H9 (cell line): ENCODE results near the gene POC1B. TPM values are rescaled to one million over a fixed set of nuclear protein-coding genes. Genes with fewer than 3 reads are reported as not detected.

Experiments
- DNase-seq: peaks from one replicate; pipeline ENCODE4 v3.0.0-alpha.2; 2017
- H2AFZ ChIP-seq: one replicate; pipeline ENCODE4 v1.6.1; 2013; ENCODE audit warnings: mild to moderate bottlenecking, low read length, control low read depth, moderate library complexity
- H2AK5ac ChIP-seq: 2 replicates; pipeline ENCODE4 v1.6.1; 2013; ENCODE audit warnings: low read length, control low read depth, mixed read lengths; ENCODE audit not compliant: insufficient read length
- H2BK120ac ChIP-seq: one replicate; pipeline ENCODE4 v1.6.1; 2013; ENCODE audit warnings: low read depth, mild to moderate bottlenecking, low read length, control low read depth, inconsistent platforms; ENCODE audit not compliant: poor library complexity, severe bottlenecking
- H2BK12ac ChIP-seq: 2 replicates; pipeline ENCODE4 v1.6.1; 2013; ENCODE audit warnings: low read length, control low read depth, mixed read lengths, low read depth; ENCODE audit not compliant: insufficient read length
- H2BK15ac ChIP-seq: 2 replicates; pipeline ENCODE4 v1.6.1; 2013; ENCODE audit warnings: low read depth, low read length, control low read depth
- H2BK20ac ChIP-seq: one replicate; pipeline ENCODE4 v1.6.1; 2013; ENCODE audit warnings: low read depth, mild to moderate bottlenecking, low read length, control low read depth, inconsistent platforms; ENCODE audit not compliant: poor library complexity, severe bottlenecking
- H2BK5ac ChIP-seq: 2 replicates; pipeline ENCODE4 v1.6.1; 2013; ENCODE audit warnings: low read length, control low read depth, mixed read lengths; ENCODE audit not compliant: insufficient read length
- H3K14ac ChIP-seq: 2 replicates; pipeline ENCODE4 v1.6.1; 2013; ENCODE audit warnings: low read length, control low read depth; ENCODE audit not compliant: insufficient read depth
- H3K18ac ChIP-seq: 2 replicates; pipeline ENCODE4 v1.6.1; 2013; ENCODE audit warnings: low read depth, mild to moderate bottlenecking, mixed read lengths, low read length, control low read depth; ENCODE audit not compliant: insufficient read length
- H3K23ac ChIP-seq: 2 replicates; pipeline ENCODE4 v1.6.1; 2013; ENCODE audit warnings: low read length, control low read depth, mixed read lengths, low read depth; ENCODE audit not compliant: insufficient read length
- H3K23me2 ChIP-seq: 2 replicates; pipeline ENCODE4 v1.6.1; 2013; ENCODE audit warnings: low read depth, mild to moderate bottlenecking, mixed read lengths, low read length, control low read depth; ENCODE audit not compliant: insufficient read length, poor library complexity, severe bottlenecking
- H3K27ac ChIP-seq: 2 replicates; pipeline ENCODE4 v1.5.1; 2013; ENCODE audit warnings: low read length, control low read depth, mixed read lengths, low read depth; ENCODE audit not compliant: insufficient read length
- H3K27me3 ChIP-seq: 2 replicates; pipeline ENCODE4 v1.6.1; 2013; ENCODE audit warnings: low read length, control low read depth, inconsistent platforms; ENCODE audit not compliant: insufficient read depth
- H3K4ac ChIP-seq: 2 replicates; pipeline ENCODE4 v1.6.1; 2013; ENCODE audit warnings: low read depth, mild to moderate bottlenecking, control low read depth, inconsistent platforms, low read length, moderate library complexity
- H3K4me1 ChIP-seq: 2 replicates; pipeline ENCODE4 v1.6.1; 2013; ENCODE audit warnings: low read length, control low read depth, inconsistent platforms; ENCODE audit not compliant: insufficient read depth
- H3K4me2 ChIP-seq: 2 replicates; pipeline ENCODE4 v1.6.1; 2013; ENCODE audit warnings: low read length, control low read depth, mixed read lengths; ENCODE audit not compliant: insufficient read length, insufficient read depth
- H3K56ac ChIP-seq: 2 replicates; pipeline ENCODE4 v1.6.1; 2013; ENCODE audit warnings: low read depth, mild to moderate bottlenecking, mixed read lengths, low read length, control low read depth; ENCODE audit not compliant: insufficient read length
- H3K79me1 ChIP-seq: 2 replicates; pipeline ENCODE4 v1.6.1; 2013; ENCODE audit warnings: low read depth, mild to moderate bottlenecking, moderate library complexity, low read length, control low read depth, inconsistent platforms; ENCODE audit not compliant: insufficient read depth, poor library complexity, severe bottlenecking
- H3K79me2 ChIP-seq: 2 replicates; pipeline ENCODE4 v1.6.1; 2013; ENCODE audit warnings: low read length, control low read depth, inconsistent platforms; ENCODE audit not compliant: insufficient read depth
- H3K9ac ChIP-seq: 2 replicates; pipeline ENCODE4 v1.6.1; 2013; ENCODE audit warnings: low read length, control low read depth, mixed read lengths; ENCODE audit not compliant: insufficient read length; ENCODE audit errors: extremely low read depth
- H3K9me3 ChIP-seq: one replicate; pipeline ENCODE4 v1.6.1; 2013; ENCODE audit warnings: low read depth, low read length, inconsistent platforms; ENCODE audit not compliant: control insufficient read depth
- H3T11ph ChIP-seq: one replicate; pipeline ENCODE4 v1.6.1; 2013; ENCODE audit warnings: mild to moderate bottlenecking, low read length, control low read depth, inconsistent platforms
- H4K20me1 ChIP-seq: one replicate; pipeline ENCODE4 v1.6.1; 2013; ENCODE audit not compliant: control insufficient read depth, insufficient read length, insufficient read depth
- H4K5ac ChIP-seq: 2 replicates; pipeline ENCODE4 v1.6.1; 2013; ENCODE audit warnings: low read depth, mild to moderate bottlenecking, mixed read lengths, low read length, control low read depth; ENCODE audit not compliant: insufficient read length
- H4K8ac ChIP-seq: replicated peaks from 2 replicates; pipeline ENCODE4 v1.6.1; 2013; ENCODE audit warnings: low read length, control low read depth, mixed read lengths, low read depth; ENCODE audit not compliant: insufficient read length
- H4K91ac ChIP-seq: 2 replicates; pipeline ENCODE4 v1.6.1; 2013; ENCODE audit warnings: low read depth, mild to moderate bottlenecking, moderate library complexity, mixed read lengths, low read length, control low read depth; ENCODE audit not compliant: insufficient read length
- H3K27ac Mint-ChIP-seq, 3 experiments: 2 replicates in 2 of 3; 3 replicates in 1 of 3; pipeline ENCODE4 v1.8.0; 2020 to 2021; ENCODE audit warnings: mixed read lengths in 3 of 3, mild to moderate bottlenecking in 1 of 3, moderate library complexity in 1 of 3
- H3K27me3 Mint-ChIP-seq: 2 replicates; pipeline ENCODE4 v1.8.0; 2021; ENCODE audit warnings: low read depth, mild to moderate bottlenecking, moderate library complexity, mixed read lengths
- H3K36me3 Mint-ChIP-seq, 3 experiments: 2 replicates in 2 of 3; 3 replicates in 1 of 3; pipeline ENCODE4 v1.8.0; 2020 to 2021; ENCODE audit warnings: low read depth in 3 of 3, mixed read lengths in 3 of 3; ENCODE audit not compliant: insufficient read depth in 1 of 3
- H3K4me1 Mint-ChIP-seq, 2 experiments: 2 replicates each; pipeline ENCODE4 v1.8.0; 2020; ENCODE audit warnings: mixed read lengths in 2 of 2
- H3K4me3 Mint-ChIP-seq, 2 experiments: 2 replicates in 1 of 2; 3 replicates in 1 of 2; pipeline ENCODE4 v1.8.0; 2020 to 2021; ENCODE audit warnings: mild to moderate bottlenecking in 2 of 2, mixed read lengths in 2 of 2, moderate library complexity in 1 of 2
- H3K9me3 Mint-ChIP-seq, 2 experiments: 2 replicates in 1 of 2; 3 replicates in 1 of 2; pipeline ENCODE4 v1.8.0; 2020; ENCODE audit warnings: mild to moderate bottlenecking in 2 of 2, mixed read lengths in 2 of 2, moderate library complexity in 1 of 2
- CTCF ChIP-seq: fragments of 200-600 bp; sonication (generic); conservative IDR thresholded peaks from 3 replicates; pipeline ENCODE4 v1.8.0; 2021; ENCODE audit warnings: antibody characterized with exemption, mild to moderate bottlenecking
- WGBS: extraction: QIAGEN DNeasy Blood & Tissue Kit; methylation state at CpG from one replicate; pipeline ENCODE4 v1.1.7; 2013; ENCODE audit warnings: missing lambda C conversion rate, low lambda C conversion rate, mixed read lengths; ENCODE audit not compliant: insufficient read length; ENCODE audit errors: extremely low coverage; 5-methylcytosine and 5-hydroxymethylcytosine counted together
- total RNA-seq: library from RNA; stranded (reverse); gene quantifications from 2 replicates; pipeline ENCODE4 v1.2.1, GENCODE V29; 2021

Gene POC1B
- total RNA-seq, 1 experiment from 2014 or later = 12.5 TPM

- no peak overlapping the region for H2BK20ac ChIP-seq
- no peak overlapping the region for H3K9ac ChIP-seq
- Mint-ChIP-seq H3K36me3 (no peaks in the 10 kb centered on the region; a peak in 2 of 7 replicates), H3K27ac (no peak overlapping the region), H3K9me3 (peaks cover 4 to 8% of the 10 kb centered on the region in 2 experiments; a peak in 1 of 5 replicates), H3K27me3 (peaks cover 2% of the 10 kb centered on the region; the same call in 1 of the 2 replicates), H3K4me3 (no peak overlapping the region), H3K4me1 (0 out of 4 replicates have a peak, but pooled peaks cover 0 to 3% of the 10 kb centered on the region in 2 experiments)
- no peaks in the 10 kb centered on the region for H4K20me1 ChIP-seq
- H3K4me1 ChIP-seq = no peaks in the 10 kb centered on the region
- no peak overlapping the region for H3K27ac ChIP-seq
- H3T11ph ChIP-seq = no peak overlapping the region
- H3K79me1 ChIP-seq = no peaks in the 10 kb centered on the region
- H2BK12ac ChIP-seq = no peak overlapping the region
- no peak overlapping the region for H4K5ac ChIP-seq
- no peak overlapping the region for H2BK5ac ChIP-seq
- no peaks in the 10 kb centered on the region for H3K23me2 ChIP-seq
- no peak overlapping the region for H3K4me2 ChIP-seq
- H3K18ac ChIP-seq = no peak overlapping the region
- no peak overlapping the region for H2AFZ ChIP-seq
- no peak for DNase-seq
- no peak overlapping the region for H3K14ac ChIP-seq
- H2BK15ac ChIP-seq = no peak overlapping the region
- no peak overlapping the region for H4K8ac ChIP-seq
- no peaks in the 10 kb centered on the region for H3K27me3 ChIP-seq
- no peaks in the 10 kb centered on the region for H3K79me2 ChIP-seq
- H3K56ac ChIP-seq = no peak overlapping the region
- H2BK120ac ChIP-seq = no peak overlapping the region
- H4K91ac ChIP-seq = no peak overlapping the region
- no peak overlapping the region for H2AK5ac ChIP-seq
- H3K23ac ChIP-seq = no peak overlapping the region
- WGBS = no CpG with 5 or more reads among the region's 4 CpGs
- H3K4ac ChIP-seq = no peak overlapping the region
- TF ChIP-seq CTCF = no peak
- H3K9me3 ChIP-seq = no peaks in the 10 kb centered on the region
These were observed 120.1 kb downstream of the POC1B start for GRCh38 chr12:89405626-89406345.
